ENCODE data around the gene SNAP91.
"Not testable (repeated sequence)": the region's sequence is repeated elsewhere in the genome, so short reads cannot be mapped to it uniquely, and the experiment has no call there.

Gene SNAP91

GRCh38 chr6:83708970-83709747, at the start of gene SNAP91:
SNAP91 (minus strand) TSS chr6:83709101; CDS start chr6:83707927, 1,174 bp downstream.
- DNase-seq: peak; percentile 92

- DNase-seq: no peak
Observed at GRCh38 chr6:83758533-83758932, 49.6 kb upstream of the SNAP91 start.

- no peak for DNase-seq
Observed at GRCh38 chr6:83757021-83757420, 48.1 kb upstream of the SNAP91 start.

- no peak for DNase-seq
Observed at GRCh38 chr6:83756565-83756964, 47.7 kb upstream of the SNAP91 start.

GRCh38 chr6:83752375-83752774, 43.5 kb upstream of the SNAP91 start:
- DNase-seq: not testable (repeated sequence)

GRCh38 chr6:83741089-83741488, 32.2 kb upstream of the SNAP91 start:
- DNase-seq: no peak

- DNase-seq: no peak
Observed at GRCh38 chr6:83735461-83735860, 26.6 kb upstream of the SNAP91 start.

GRCh38 chr6:83729871-83730270, 21.0 kb upstream of the SNAP91 start:
- no peak for DNase-seq

GRCh38 chr6:83722876-83723275, 14.0 kb upstream of the SNAP91 start:
- DNase-seq: no peak

- DNase-seq: no peak
Observed at GRCh38 chr6:83717809-83718208, 8.9 kb upstream of the SNAP91 start.

GRCh38 chr6:83711958-83712357, 3.1 kb upstream of the SNAP91 start:
- no peak for DNase-seq

- no peak for DNase-seq
Observed at GRCh38 chr6:83709748-83710050, 798 bp upstream of the SNAP91 start.

- DNase-seq: peak; percentile 91
Observed at GRCh38 chr6:83708546-83708969, 343 bp downstream of the SNAP91 start.

- peak; percentile 85 for DNase-seq
Observed at GRCh38 chr6:83707829-83708545, 914 bp downstream of the SNAP91 start.

GRCh38 chr6:83702749-83703148, 6.2 kb downstream of the SNAP91 start:
- no peak for DNase-seq

GRCh38 chr6:83702077-83702476, 6.8 kb downstream of the SNAP91 start:
- DNase-seq: no peak

GRCh38 chr6:83696674-83697073, 12.2 kb downstream of the SNAP91 start:
- DNase-seq: no peak

- DNase-seq: no peak
Observed at GRCh38 chr6:83685481-83685880, 23.4 kb downstream of the SNAP91 start.

- DNase-seq: no peak
Observed at GRCh38 chr6:83677791-83678190, 31.1 kb downstream of the SNAP91 start.

GRCh38 chr6:83637953-83638352, 70.9 kb downstream of the SNAP91 start:
- no peak for DNase-seq

- no peak for DNase-seq
Observed at GRCh38 chr6:83636800-83637199, 72.1 kb downstream of the SNAP91 start.

- no peak for DNase-seq
Observed at GRCh38 chr6:83633609-83634008, 75.3 kb downstream of the SNAP91 start.

GRCh38 chr6:83633149-83633548, 75.8 kb downstream of the SNAP91 start:
- DNase-seq: no peak

- not testable (repeated sequence) for DNase-seq
Observed at GRCh38 chr6:83629908-83630307, 79.0 kb downstream of the SNAP91 start.

All from retina (tissue), 1 donor.